ENCODE results near the gene PTPRK. TPM values are rescaled to one million over a fixed set of nuclear protein-coding genes. Genes with fewer than 3 reads are reported as not detected.

The PTPRK gene
- total and polyA plus RNA-seq, 2 of the 13 experiments (the other 11 are each of a cell fraction or from before 2014, with no cell fraction given) = 43.6 to 98.3 TPM

GRCh38 chr6:128505603-128506002 is 14.8 kb downstream of the PTPRK start (continued):
- TF ChIP-seq FOXP4 (CRISPR knock-in tag; IDR thresholded peaks at IDR 0.05) = peak; percentile 70
- no peak for TF ChIP-seq ZBTB20 (CRISPR knock-in tag; IDR thresholded peaks at IDR 0.05; ENCODE audit: borderline replicate concordance, low read depth)
- no peak for TF ChIP-seq PTBP1 (IDR thresholded peaks at IDR 0.05; ENCODE audit: low read depth, low read length, poor library complexity, severe bottlenecking)
- no peak for TF ChIP-seq ZFP82 (CRISPR knock-in tag; IDR thresholded peaks at IDR 0.05; ENCODE audit: borderline replicate concordance)
- TF ChIP-seq ZNF710 (CRISPR knock-in tag; IDR thresholded peaks at IDR 0.05; ENCODE audit: borderline replicate concordance) = no peak
- TF ChIP-seq NCOA5 (CRISPR knock-in tag; IDR thresholded peaks at IDR 0.05) = no peak
- TF ChIP-seq TFDP2 (CRISPR knock-in tag; IDR thresholded peaks at IDR 0.05) = peak; percentile 75
- no peak for TF ChIP-seq ZNF296 (CRISPR knock-in tag; conservative IDR thresholded peaks at IDR 0.05)
- TF ChIP-seq SSRP1 (CRISPR knock-in tag; IDR thresholded peaks at IDR 0.05) = no peak
- no peak for TF ChIP-seq HINFP (CRISPR knock-in tag; IDR thresholded peaks at IDR 0.05; ENCODE audit: low read depth)
- TF ChIP-seq ZNF550 (CRISPR knock-in tag; IDR thresholded peaks at IDR 0.05; ENCODE audit: borderline replicate concordance) = no peak
- peak; percentile 93 for TF ChIP-seq HNF4A (CRISPR knock-in tag; IDR thresholded peaks at IDR 0.05)
- no peak for TF ChIP-seq SIN3B (IDR thresholded peaks at IDR 0.05; ENCODE audit: low read length)
- TF ChIP-seq UBTF (CRISPR knock-in tag; IDR thresholded peaks at IDR 0.05) = no peak
- no peak for TF ChIP-seq ZNF432 (CRISPR knock-in tag; IDR thresholded peaks at IDR 0.05; ENCODE audit: borderline replicate concordance)
- TF ChIP-seq GFI1 (CRISPR knock-in tag; IDR thresholded peaks at IDR 0.05; ENCODE audit: borderline replicate concordance) = peak; percentile 14; the same call in 1 of the 2 replicates
- no peak for TF ChIP-seq RFX1 (IDR thresholded peaks at IDR 0.05)
- TF ChIP-seq ATF2 (CRISPR knock-in tag; IDR thresholded peaks at IDR 0.05) = peak; percentile 55; the same call in 1 of the 2 replicates
- no peak for TF ChIP-seq PAX8 (CRISPR knock-in tag; IDR thresholded peaks at IDR 0.05; ENCODE audit: borderline replicate concordance)
- TF ChIP-seq ZNF446 (CRISPR knock-in tag; IDR thresholded peaks at IDR 0.05) = no peak; the same call in 1 of the 2 replicates

Data from HepG2 (cell line).